HEK293 (cell line): ENCODE measurements around the gene SHISAL2A.

ENCODE experiments used
- CTCF ChIA-PET: fragments of 350-600 bp; formaldehyde crosslinking; extraction: SDS; loops from one replicate; lab custom pipeline; 2021; ENCODE audit warnings: antibody characterized with exemption; lab: Yijun Ruan, JAX
- POLR2A ChIA-PET: fragments of 300-600 bp; formaldehyde crosslinking; extraction: SDS; loops from one replicate; lab custom pipeline; 2020; ENCODE audit warnings: antibody characterized with exemption, inconsistent platforms; lab: Yijun Ruan, JAX
- H3K27ac ChIP-seq: fragments of 200-500 bp; sonication (Bioruptor generic); 2 replicates; pipeline ENCODE4 v1.5.1; 2014; ENCODE audit warnings: low read depth, low read length, control low read depth, inconsistent platforms; ENCODE audit errors: extremely low read depth
- H3K36me3 ChIP-seq, 2 experiments: fragments of 200-500 bp in 1 of 2; sonication (Bioruptor generic) in 1 of 2; 1 replicate in 1 of 2; 2 replicates in 1 of 2; pipeline ENCODE4 v1.5.1; 2014 to 2017; ENCODE audit warnings: inconsistent platforms in 2 of 2, low read length in 2 of 2; ENCODE audit not compliant: control insufficient read depth in 2 of 2, insufficient read depth in 1 of 2
- H3K4me1 ChIP-seq: fragments of 200-500 bp; sonication (Bioruptor generic); 2 replicates; pipeline ENCODE4 v1.5.1; 2014; ENCODE audit warnings: mild to moderate bottlenecking, low read length, inconsistent platforms; ENCODE audit not compliant: control insufficient read depth, insufficient read depth
- H3K4me3 ChIP-seq: 2 replicates; pipeline ENCODE4 v1.5.1; 2011; ENCODE audit warnings: low read depth, mild to moderate bottlenecking, control low read depth, low read length, moderate library complexity
- H3K9me3 ChIP-seq: fragments of 200-500 bp; sonication (Bioruptor generic); 2 replicates; pipeline ENCODE4 v1.5.1; 2014; ENCODE audit warnings: low read depth, low read length, inconsistent platforms; ENCODE audit not compliant: control insufficient read depth, insufficient read depth
- KLF9 ChIP-seq: fragments of 450-650 bp; formaldehyde crosslinking; IDR thresholded peaks from 2 replicates; pipeline ENCODE4 v1.5.1; 2016; ENCODE audit warnings: missing biosample characterization, missing genetic modification characterization, low read depth
- WT1 ChIP-seq: fragments of 450-650 bp; formaldehyde crosslinking; IDR thresholded peaks from 2 replicates; pipeline ENCODE4 v1.5.1; 2016; ENCODE audit warnings: missing biosample characterization, missing genetic modification characterization
- YY2 ChIP-seq: fragments of 450-650 bp; formaldehyde crosslinking; IDR thresholded peaks from 2 replicates; pipeline ENCODE4 v1.5.1; 2016; ENCODE audit warnings: missing biosample characterization, missing genetic modification characterization
- ZBTB11 ChIP-seq: fragments of 450-650 bp; formaldehyde crosslinking; conservative IDR thresholded peaks from 2 replicates; pipeline ENCODE4 v1.5.1; 2016; ENCODE audit warnings: low read depth, missing biosample characterization, missing genetic modification characterization
- ZBTB21 ChIP-seq: fragments of 450-650 bp; formaldehyde crosslinking; IDR thresholded peaks from 2 replicates; pipeline ENCODE4 v1.5.1; 2017; ENCODE audit warnings: missing biosample characterization, missing genetic modification characterization
- ZBTB44 ChIP-seq: fragments of 450-650 bp; IDR thresholded peaks from 2 replicates; pipeline ENCODE4 v1.5.1; 2018; ENCODE audit warnings: missing biosample characterization, mild to moderate bottlenecking, missing genetic modification characterization
- ZFP41 ChIP-seq: fragments of 450-650 bp; formaldehyde crosslinking; IDR thresholded peaks from 2 replicates; pipeline ENCODE4 v1.5.1; 2016; ENCODE audit warnings: missing biosample characterization, missing genetic modification characterization, borderline replicate concordance
- ZNF157 ChIP-seq: fragments of 450-650 bp; formaldehyde crosslinking; IDR thresholded peaks from 2 replicates; pipeline ENCODE4 v1.5.1; 2016; ENCODE audit warnings: missing biosample characterization, missing genetic modification characterization
- ZNF202 ChIP-seq: fragments of 450-650 bp; formaldehyde crosslinking; IDR thresholded peaks from 2 replicates; pipeline ENCODE4 v1.5.1; 2016; ENCODE audit warnings: missing biosample characterization, missing genetic modification characterization, borderline replicate concordance
- ZNF211 ChIP-seq: fragments of 450-650 bp; formaldehyde crosslinking; IDR thresholded peaks from 2 replicates; pipeline ENCODE4 v1.5.1; 2016; ENCODE audit warnings: low read depth, missing biosample characterization, missing genetic modification characterization
- ZNF214 ChIP-seq: fragments of 450-650 bp; formaldehyde crosslinking; IDR thresholded peaks from 2 replicates; pipeline ENCODE4 v1.5.1; 2017; ENCODE audit warnings: missing biosample characterization, mild to moderate bottlenecking, missing genetic modification characterization, borderline replicate concordance
- ZNF23 ChIP-seq: fragments of 450-650 bp; formaldehyde crosslinking; IDR thresholded peaks from 2 replicates; pipeline ENCODE4 v1.5.1; 2016; ENCODE audit warnings: missing biosample characterization, missing genetic modification characterization, borderline replicate concordance
- ZNF239 ChIP-seq: fragments of 450-650 bp; formaldehyde crosslinking; IDR thresholded peaks from 2 replicates; pipeline ENCODE4 v1.5.1; 2016; ENCODE audit warnings: missing biosample characterization, missing genetic modification characterization
- ZNF394 ChIP-seq: fragments of 450-650 bp; formaldehyde crosslinking; IDR thresholded peaks from 2 replicates; pipeline ENCODE4 v1.5.1; 2016; ENCODE audit warnings: missing biosample characterization, missing genetic modification characterization, mild to moderate bottlenecking, moderate library complexity, borderline replicate concordance
- ZNF521 ChIP-seq: fragments of 450-650 bp; formaldehyde crosslinking; IDR thresholded peaks from 2 replicates; pipeline ENCODE4 v1.5.1; 2017; ENCODE audit warnings: missing biosample characterization, mild to moderate bottlenecking, missing genetic modification characterization
- ZNF555 ChIP-seq: fragments of 450-650 bp; formaldehyde crosslinking; conservative IDR thresholded peaks from 2 replicates; pipeline ENCODE4 v1.5.1; 2017; ENCODE audit warnings: missing biosample characterization, mild to moderate bottlenecking, missing genetic modification characterization, inconsistent platforms
- ZNF561 ChIP-seq: fragments of 450-650 bp; IDR thresholded peaks from 2 replicates; pipeline ENCODE4 v1.5.1; 2018; ENCODE audit warnings: missing biosample characterization, missing genetic modification characterization, borderline replicate concordance
- ZNF623 ChIP-seq: fragments of 450-650 bp; formaldehyde crosslinking; IDR thresholded peaks from 2 replicates; pipeline ENCODE4 v1.5.1; 2016; ENCODE audit warnings: missing biosample characterization, missing genetic modification characterization
- ZNF626 ChIP-seq: fragments of 450-650 bp; sonication (Bioruptor Pico); formaldehyde crosslinking; IDR thresholded peaks from 2 replicates; pipeline ENCODE4 v1.5.1; 2018; ENCODE audit warnings: missing biosample characterization, missing genetic modification characterization, inconsistent platforms
- ZNF645 ChIP-seq: fragments of 450-650 bp; formaldehyde crosslinking; IDR thresholded peaks from 2 replicates; pipeline ENCODE4; 2016; ENCODE audit warnings: missing biosample characterization, missing genetic modification characterization
- ZNF776 ChIP-seq: fragments of 450-650 bp; formaldehyde crosslinking; IDR thresholded peaks from 2 replicates; pipeline ENCODE4 v1.5.0; 2017; ENCODE audit warnings: missing biosample characterization, missing genetic modification characterization, borderline replicate concordance
- TF ChIP-seq, protein P1 (sequence below): fragments of 450-650 bp; formaldehyde crosslinking; IDR thresholded peaks from 2 replicates; pipeline ENCODE4 v1.5.1; 2016; ENCODE audit warnings: missing biosample characterization, missing genetic modification characterization
- TF ChIP-seq, protein P2 (sequence below): fragments of 450-650 bp; formaldehyde crosslinking; IDR thresholded peaks from 2 replicates; pipeline ENCODE4 v1.5.1; 2016; ENCODE audit warnings: missing biosample characterization, missing genetic modification characterization, borderline replicate concordance
- TF ChIP-seq, protein P3 (sequence below): fragments of 450-650 bp; formaldehyde crosslinking; IDR thresholded peaks from 2 replicates; pipeline ENCODE4 v1.5.1; 2016; ENCODE audit warnings: missing biosample characterization, missing genetic modification characterization

Gene SHISAL2A

DNA sequence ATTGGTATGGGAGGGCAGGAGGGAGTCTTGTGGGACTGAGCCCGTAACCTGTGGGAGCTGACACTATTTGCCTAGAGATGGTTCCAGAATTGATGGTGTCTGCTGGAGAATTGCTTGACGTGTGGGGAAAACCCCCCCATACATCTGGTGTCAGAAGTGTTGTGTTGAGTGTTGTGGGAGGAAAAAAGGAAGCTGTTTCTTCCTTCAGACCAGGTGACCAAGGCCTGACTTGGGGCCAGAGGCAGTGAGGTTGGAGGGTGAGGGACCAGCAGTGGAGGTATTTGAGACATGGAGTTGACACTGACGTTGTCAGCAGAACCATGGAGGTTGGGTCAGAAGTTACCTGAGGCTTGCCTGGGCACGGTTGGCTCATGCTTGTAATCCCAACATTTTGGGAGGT lies 8.3 kb downstream of the SHISAL2A start (continued):
- no peak for TF ChIP-seq ZNF211 (tag by site-specific recombination)
- no peak for TF ChIP-seq ZNF561 (tag by site-specific recombination)
- TF ChIP-seq ZNF239 (tag by site-specific recombination), result no peak
- no peak for TF ChIP-seq WT1
- TF ChIP-seq ZNF202 (tag by site-specific recombination), result no peak
- TF ChIP-seq, protein P1, sequence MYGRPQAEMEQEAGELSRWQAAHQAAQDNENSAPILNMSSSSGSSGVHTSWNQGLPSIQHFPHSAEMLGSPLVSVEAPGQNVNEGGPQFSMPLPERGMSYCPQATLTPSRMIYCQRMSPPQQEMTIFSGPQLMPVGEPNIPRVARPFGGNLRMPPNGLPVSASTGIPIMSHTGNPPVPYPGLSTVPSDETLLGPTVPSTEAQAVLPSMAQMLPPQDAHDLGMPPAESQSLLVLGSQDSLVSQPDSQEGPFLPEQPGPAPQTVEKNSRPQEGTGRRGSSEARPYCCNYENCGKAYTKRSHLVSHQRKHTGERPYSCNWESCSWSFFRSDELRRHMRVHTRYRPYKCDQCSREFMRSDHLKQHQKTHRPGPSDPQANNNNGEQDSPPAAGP (tag by site-specific recombination), result no peak

GRCh38 chr1:52645261-52645660 lies 12.3 kb downstream of the SHISAL2A start:
- H3K9me3 ChIP-seq, result no peaks in the 10 kb centered on the region
- no peak overlapping the region for H3K4me3 ChIP-seq
- ChIA-PET POLR2A (no interaction called here), CTCF (no interaction called here)
- H3K36me3 ChIP-seq, result no peaks in the 10 kb centered on the region
- H3K4me1 ChIP-seq, result no peaks in the 10 kb centered on the region
- H3K27ac ChIP-seq, result no peak overlapping the region
- TF ChIP-seq YY2 (tag by site-specific recombination) (no peak), KLF9 (no peak), ZNF776 (tag by site-specific recombination) (no peak), ZBTB21 (no peak), ZBTB11 (tag by site-specific recombination) (no peak), ZNF623 (tag by site-specific recombination) (no peak), ZNF394 (tag by site-specific recombination) (no peak), ZNF521 (tag by site-specific recombination) (no peak), ZBTB44 (no peak), ZFP41 (tag by site-specific recombination) (no peak), WT1 (no peak), ZNF645 (tag by site-specific recombination) (no peak), ZNF23 (no peak), ZNF555 (no peak), ZNF626 (tag by site-specific recombination) (no peak), ZNF157 (tag by site-specific recombination) (no peak), ZNF214 (no peak)
- TF ChIP-seq, protein P2, sequence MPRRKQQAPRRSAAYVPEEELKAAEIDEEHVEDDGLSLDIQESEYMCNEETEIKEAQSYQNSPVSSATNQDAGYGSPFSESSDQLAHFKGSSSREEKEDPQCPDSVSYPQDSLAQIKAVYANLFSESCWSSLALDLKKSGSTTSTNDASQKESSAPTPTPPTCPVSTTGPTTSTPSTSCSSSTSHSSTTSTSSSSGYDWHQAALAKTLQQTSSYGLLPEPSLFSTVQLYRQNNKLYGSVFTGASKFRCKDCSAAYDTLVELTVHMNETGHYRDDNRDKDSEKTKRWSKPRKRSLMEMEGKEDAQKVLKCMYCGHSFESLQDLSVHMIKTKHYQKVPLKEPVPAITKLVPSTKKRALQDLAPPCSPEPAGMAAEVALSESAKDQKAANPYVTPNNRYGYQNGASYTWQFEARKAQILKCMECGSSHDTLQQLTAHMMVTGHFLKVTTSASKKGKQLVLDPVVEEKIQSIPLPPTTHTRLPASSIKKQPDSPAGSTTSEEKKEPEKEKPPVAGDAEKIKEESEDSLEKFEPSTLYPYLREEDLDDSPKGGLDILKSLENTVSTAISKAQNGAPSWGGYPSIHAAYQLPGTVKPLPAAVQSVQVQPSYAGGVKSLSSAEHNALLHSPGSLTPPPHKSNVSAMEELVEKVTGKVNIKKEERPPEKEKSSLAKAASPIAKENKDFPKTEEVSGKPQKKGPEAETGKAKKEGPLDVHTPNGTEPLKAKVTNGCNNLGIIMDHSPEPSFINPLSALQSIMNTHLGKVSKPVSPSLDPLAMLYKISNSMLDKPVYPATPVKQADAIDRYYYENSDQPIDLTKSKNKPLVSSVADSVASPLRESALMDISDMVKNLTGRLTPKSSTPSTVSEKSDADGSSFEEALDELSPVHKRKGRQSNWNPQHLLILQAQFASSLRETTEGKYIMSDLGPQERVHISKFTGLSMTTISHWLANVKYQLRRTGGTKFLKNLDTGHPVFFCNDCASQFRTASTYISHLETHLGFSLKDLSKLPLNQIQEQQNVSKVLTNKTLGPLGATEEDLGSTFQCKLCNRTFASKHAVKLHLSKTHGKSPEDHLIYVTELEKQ (tag by site-specific recombination), result no peak
- TF ChIP-seq, protein P3, sequence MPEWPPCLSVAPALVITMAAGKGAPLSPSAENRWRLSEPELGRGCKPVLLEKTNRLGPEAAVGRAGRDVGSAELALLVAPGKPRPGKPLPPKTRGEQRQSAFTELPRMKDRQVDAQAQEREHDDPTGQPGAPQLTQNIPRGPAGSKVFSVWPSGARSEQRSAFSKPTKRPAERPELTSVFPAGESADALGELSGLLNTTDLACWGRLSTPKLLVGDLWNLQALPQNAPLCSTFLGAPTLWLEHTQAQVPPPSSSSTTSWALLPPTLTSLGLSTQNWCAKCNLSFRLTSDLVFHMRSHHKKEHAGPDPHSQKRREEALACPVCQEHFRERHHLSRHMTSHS (tag by site-specific recombination), result no peak
